Spleen (tissue), 11 donors: ENCODE measurements around the gene OSBPL8. TPM values are rescaled to one million over a fixed set of nuclear protein-coding genes. Genes with fewer than 3 reads are reported as not detected.
"Not testable (repeated sequence)": the region's sequence is repeated elsewhere in the genome, so short reads cannot be mapped to it uniquely, and the experiment has no call there.

Experiments
- DNase-seq: peaks from one replicate; pipeline ENCODE4 v3.0.0-alpha.2; 2020
- H3K27ac ChIP-seq, 8 donors: fragments of 200-600 bp; sonication (generic) in 7 of 8; 1 replicate in 4 of 8; 2 replicates in 4 of 8; pipeline versions ENCODE4 v1.5.0 to v1.8.0; 2016 to 2021; ENCODE audit warnings: inconsistent platforms in 4 of 8, mild to moderate bottlenecking in 4 of 8, moderate library complexity in 1 of 8
- H3K27me3 ChIP-seq, 7 donors: fragments of 200-600 bp; sonication (generic) in 6 of 7; replicated peaks in 1 of 7; 1 replicate in 4 of 7; 2 replicates in 3 of 7; pipeline versions ENCODE4 v1.5.0 to v1.8.0; 2016 to 2021; ENCODE audit warnings: inconsistent platforms in 3 of 7, mild to moderate bottlenecking in 1 of 7
- H3K36me3 ChIP-seq, 6 donors: fragments of 200-600 bp; sonication (generic) in 5 of 6; 1 replicate in 4 of 6; 2 replicates in 2 of 6; pipeline versions ENCODE4 v1.5.0 to v1.8.0; 2016 to 2021; ENCODE audit warnings: inconsistent platforms in 2 of 6
- H3K4me1 ChIP-seq, 6 donors: fragments of 200-600 bp; sonication (generic) in 5 of 6; 1 replicate in 3 of 6; 2 replicates in 3 of 6; pipeline versions ENCODE4 v1.5.0 to v1.8.0; 2016 to 2021; ENCODE audit warnings: inconsistent platforms in 3 of 6
- H3K4me3 ChIP-seq, 8 donors: fragments of 200-600 bp; sonication (generic) in 7 of 8; 1 replicate in 4 of 8; 2 replicates in 4 of 8; pipeline versions ENCODE4 v1.5.0 to v1.8.0; 2016 to 2021; ENCODE audit warnings: inconsistent platforms in 4 of 8, mild to moderate bottlenecking in 4 of 8, moderate library complexity in 2 of 8
- H3K9me3 ChIP-seq, 8 donors: fragments of 200-600 bp; sonication (generic) in 7 of 8; 1 replicate in 4 of 8; 2 replicates in 4 of 8; pipeline versions ENCODE4 v1.5.0 to v1.8.0; 2016 to 2021; ENCODE audit warnings: inconsistent platforms in 4 of 8
- POLR2A ChIP-seq, 3 donors: fragments of 450-650 bp; IDR thresholded peaks; one replicate each; pipeline ENCODE4 v1.5.1; 2017; ENCODE audit warnings: antibody characterized with exemption in 3 of 3, mild to moderate bottlenecking in 1 of 3
- POLR2AphosphoS5 ChIP-seq, 3 donors: sonication (generic); formaldehyde crosslinking; IDR thresholded peaks; one replicate each; pipeline ENCODE4 v1.5.1; 2017; ENCODE audit warnings: antibody characterized with exemption in 3 of 3
- WGBS, 5 donors: extraction: QIAGEN DNeasy Blood & Tissue Kit in 3 of 5; methylation state at CpG; one replicate each; pipeline versions ENCODE4 v1.1.5 to v1.1.7; 2013 to 2018; 5-methylcytosine and 5-hydroxymethylcytosine counted together
- intact Hi-C: fragments of 100-400 bp; cut with DNase I; formaldehyde crosslinking; loops from one replicate; pipeline ENCODE4 v1.15.0; 2023; ENCODE audit warnings: low total_unique reads
- polyA plus RNA-seq, 3 donors: library from polyadenylated mRNA; stranded (reverse); fragments of 200-250 nt; gene quantifications; one replicate each; pipeline ENCODE4 v1.2.1, GENCODE V29; 2013
- total RNA-seq, 7 donors: library from RNA; depleted of rRNA in 3 of 7; stranded (reverse); fragments of >200 nt in 3 of 7; fragmentation: NEBNext Ultra II Directional in 4 of 7; extraction: Animal tissue kit (Norgen Biotek cat#: 25700) in 4 of 7; gene quantifications; one replicate each; pipeline versions ENCODE4 v1.1.0 to v1.2.1, GENCODE V29; 2016 to 2021
- TF ChIP-seq, protein P1 (sequence below), 11 experiments: fragments of 200-600 bp in 7 of 11; fragments of 450-650 bp in 4 of 11; sonication (generic) in 4 of 11; IDR thresholded peaks in 8 of 11; conservative IDR thresholded peaks in 3 of 11; 1 replicate in 7 of 11; 2 replicates in 4 of 11; pipeline versions ENCODE4 v1.4.0 to v1.8.0; 2016 to 2021; ENCODE audit warnings: antibody characterized with exemption in 11 of 11, inconsistent platforms in 4 of 11, mild to moderate bottlenecking in 1 of 11
- donor health status: healthy with polysubstance abuse.
- donor health status: DM: no; HTN: no; CAD: no; lungs with moderate emphysema.
- donor health status: DM: no; HTN: no; CAD: no.
- donor health status: Bipolar disorder and iron deficiency.
- donor health status: healthy.
- donor health status: DM: no; HTN: no; CAD: no.
- donor health status: DM: yes; HTN: yes; CAD: no.

The OSBPL8 gene
- total and polyA plus RNA-seq, 10 donors: 10.7 to 127 (median 109) TPM

DNA sequence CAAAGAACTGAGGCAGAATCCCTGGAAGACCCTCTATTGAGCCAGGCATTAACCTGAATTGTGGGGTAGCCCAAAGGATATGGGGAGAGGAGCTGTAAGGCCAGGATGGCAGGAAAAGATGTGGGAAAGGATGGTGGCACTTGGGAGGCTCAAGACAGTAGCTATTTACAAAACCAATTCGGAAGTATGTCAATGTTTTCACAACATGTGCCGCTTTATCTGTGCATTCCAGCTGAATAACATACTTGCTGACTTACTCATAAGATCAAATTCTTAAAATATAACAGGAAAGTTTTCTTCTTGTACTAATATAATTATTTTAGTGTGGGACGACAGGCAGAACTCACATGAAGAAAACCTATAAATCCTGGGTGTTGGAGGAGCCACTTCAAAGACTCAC is 222.0 kb downstream of the OSBPL8 start:
- TF ChIP-seq POLR2A (IDR thresholded peaks at IDR 0.05) (no peak), POLR2AphosphoS5 (IDR thresholded peaks at IDR 0.05) (no peak)
- TF ChIP-seq, protein P1, sequence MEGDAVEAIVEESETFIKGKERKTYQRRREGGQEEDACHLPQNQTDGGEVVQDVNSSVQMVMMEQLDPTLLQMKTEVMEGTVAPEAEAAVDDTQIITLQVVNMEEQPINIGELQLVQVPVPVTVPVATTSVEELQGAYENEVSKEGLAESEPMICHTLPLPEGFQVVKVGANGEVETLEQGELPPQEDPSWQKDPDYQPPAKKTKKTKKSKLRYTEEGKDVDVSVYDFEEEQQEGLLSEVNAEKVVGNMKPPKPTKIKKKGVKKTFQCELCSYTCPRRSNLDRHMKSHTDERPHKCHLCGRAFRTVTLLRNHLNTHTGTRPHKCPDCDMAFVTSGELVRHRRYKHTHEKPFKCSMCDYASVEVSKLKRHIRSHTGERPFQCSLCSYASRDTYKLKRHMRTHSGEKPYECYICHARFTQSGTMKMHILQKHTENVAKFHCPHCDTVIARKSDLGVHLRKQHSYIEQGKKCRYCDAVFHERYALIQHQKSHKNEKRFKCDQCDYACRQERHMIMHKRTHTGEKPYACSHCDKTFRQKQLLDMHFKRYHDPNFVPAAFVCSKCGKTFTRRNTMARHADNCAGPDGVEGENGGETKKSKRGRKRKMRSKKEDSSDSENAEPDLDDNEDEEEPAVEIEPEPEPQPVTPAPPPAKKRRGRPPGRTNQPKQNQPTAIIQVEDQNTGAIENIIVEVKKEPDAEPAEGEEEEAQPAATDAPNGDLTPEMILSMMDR (IDR thresholded peaks at IDR 0.05 in 8 of 11, conservative IDR thresholded peaks at IDR 0.05 in 3 of 11): no peak
- H3K9me3 ChIP-seq: no peaks in the 10 kb centered on the region
- WGBS, 5 donors: 91 to 95% (median 93%) methylated on average over 3 of the region's 3 CpGs
- no peaks in the 10 kb centered on the region for H3K27me3 ChIP-seq
- no peak overlapping the region for H3K4me3 ChIP-seq
- DNase-seq: no peak
- no peaks in the 10 kb centered on the region for H3K36me3 ChIP-seq
- H3K27ac ChIP-seq: no peak overlapping the region
- H3K4me1 ChIP-seq: no peaks in the 10 kb centered on the region
- intact Hi-C loops: no loop called here

DNA sequence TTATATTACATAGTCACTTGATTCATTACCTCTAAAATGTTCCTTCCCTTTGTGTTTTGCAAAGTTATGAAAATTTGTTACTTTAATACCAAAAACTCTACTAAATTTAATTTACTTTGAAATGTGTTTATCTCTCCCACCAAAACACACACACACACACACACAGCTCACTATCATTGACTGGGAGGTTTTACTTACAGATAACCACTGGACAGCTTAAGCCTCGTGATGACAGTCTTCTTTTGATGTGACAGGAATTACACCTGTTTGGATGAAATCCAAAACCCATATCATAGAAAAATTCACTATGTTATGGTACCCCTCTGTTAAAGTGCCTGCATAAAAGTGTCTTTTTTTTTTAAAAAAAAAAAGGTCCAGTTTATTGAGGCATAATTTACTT is 227.0 kb downstream of the OSBPL8 start:
- 43 to 59% (median 49%) methylated on average over 1 of the region's 1 CpG for WGBS, 5 donors
- no peak overlapping the region for H3K4me3 ChIP-seq
- intact Hi-C loops: no loop called here

DNA sequence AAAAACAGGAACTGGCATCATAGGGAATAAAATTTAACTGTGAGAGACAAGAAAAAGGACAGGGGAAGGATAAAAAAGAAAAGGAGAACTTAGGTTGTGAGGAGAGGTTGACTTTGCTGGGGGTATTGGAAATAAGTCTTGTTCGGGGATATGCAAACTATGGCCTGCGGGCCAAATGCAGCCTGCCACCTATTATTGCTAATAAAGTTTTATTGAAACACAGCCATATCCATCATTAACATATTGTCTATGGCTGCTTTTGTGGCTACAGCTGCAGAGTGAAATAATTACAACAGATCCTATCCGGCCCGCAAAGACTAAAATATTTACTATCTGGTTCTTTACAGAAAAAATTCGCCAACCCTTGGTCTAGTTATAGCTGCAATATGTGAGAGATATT is 230.0 kb downstream of the OSBPL8 start:
- Histone ChIP-seq H3K36me3 (no peaks in the 10 kb centered on the region), H3K27me3 (no peaks in the 10 kb centered on the region), H3K4me1 (no peaks in the 10 kb centered on the region), H3K27ac (no peak overlapping the region), H3K9me3 (no peaks in the 10 kb centered on the region), H3K4me3 (no peak overlapping the region)
- WGBS, 5 donors: 89 to 98% (median 93%) methylated on average over 5 of the region's 5 CpGs
- intact Hi-C loops: no loop called here
- no peak for DNase-seq
- TF ChIP-seq POLR2AphosphoS5 (IDR thresholded peaks at IDR 0.05) (no peak), POLR2A (IDR thresholded peaks at IDR 0.05) (no peak)
- TF ChIP-seq, protein P1 (IDR thresholded peaks at IDR 0.05 in 8 of 11, conservative IDR thresholded peaks at IDR 0.05 in 3 of 11): no peak

More for the DNA sequence above, 227.0 kb downstream of the OSBPL8 start:
- Histone ChIP-seq H3K36me3 (no peaks in the 10 kb centered on the region), H3K9me3 (no peaks in the 10 kb centered on the region), H3K27me3 (no peaks in the 10 kb centered on the region), H3K27ac (no peak overlapping the region), H3K4me1 (no peaks in the 10 kb centered on the region)
- no peak for DNase-seq
- TF ChIP-seq POLR2A (IDR thresholded peaks at IDR 0.05): no peak

DNA sequence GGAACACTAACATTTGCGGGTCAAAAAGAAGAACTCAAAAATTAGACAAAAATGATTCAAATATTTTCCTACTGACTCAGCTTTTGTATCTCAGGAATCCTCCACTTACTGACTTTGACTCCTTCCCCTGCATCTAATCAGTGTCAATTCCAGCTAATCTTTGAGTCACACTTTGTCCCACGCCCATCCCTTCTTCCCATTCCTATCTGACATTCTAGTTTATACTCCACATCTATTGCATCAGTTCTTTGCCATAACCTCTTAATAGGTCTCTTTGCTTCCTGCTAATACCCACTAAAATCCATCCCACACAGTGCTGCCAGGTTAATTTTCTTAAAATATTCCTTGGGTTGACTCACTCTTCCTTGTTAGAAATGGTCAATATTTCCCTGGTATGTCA is 230.4 kb downstream of the OSBPL8 start:
- intact Hi-C loops: no loop called here
- no peak overlapping the region for H3K4me3 ChIP-seq
- TF ChIP-seq POLR2AphosphoS5 (IDR thresholded peaks at IDR 0.05): no peak
- no peak for TF ChIP-seq POLR2A (IDR thresholded peaks at IDR 0.05)
- TF ChIP-seq, protein P1 (IDR thresholded peaks at IDR 0.05 in 8 of 11, conservative IDR thresholded peaks at IDR 0.05 in 3 of 11): no peak
- WGBS, 5 donors: 75 to 96% (median 88%) methylated on average over 2 of the region's 2 CpGs
- no peaks in the 10 kb centered on the region for H3K9me3 ChIP-seq
- no peaks in the 10 kb centered on the region for H3K27me3 ChIP-seq
- H3K4me1 ChIP-seq: no peaks in the 10 kb centered on the region
- no peaks in the 10 kb centered on the region for H3K36me3 ChIP-seq
- no peak overlapping the region for H3K27ac ChIP-seq
- no peak for DNase-seq

DNA sequence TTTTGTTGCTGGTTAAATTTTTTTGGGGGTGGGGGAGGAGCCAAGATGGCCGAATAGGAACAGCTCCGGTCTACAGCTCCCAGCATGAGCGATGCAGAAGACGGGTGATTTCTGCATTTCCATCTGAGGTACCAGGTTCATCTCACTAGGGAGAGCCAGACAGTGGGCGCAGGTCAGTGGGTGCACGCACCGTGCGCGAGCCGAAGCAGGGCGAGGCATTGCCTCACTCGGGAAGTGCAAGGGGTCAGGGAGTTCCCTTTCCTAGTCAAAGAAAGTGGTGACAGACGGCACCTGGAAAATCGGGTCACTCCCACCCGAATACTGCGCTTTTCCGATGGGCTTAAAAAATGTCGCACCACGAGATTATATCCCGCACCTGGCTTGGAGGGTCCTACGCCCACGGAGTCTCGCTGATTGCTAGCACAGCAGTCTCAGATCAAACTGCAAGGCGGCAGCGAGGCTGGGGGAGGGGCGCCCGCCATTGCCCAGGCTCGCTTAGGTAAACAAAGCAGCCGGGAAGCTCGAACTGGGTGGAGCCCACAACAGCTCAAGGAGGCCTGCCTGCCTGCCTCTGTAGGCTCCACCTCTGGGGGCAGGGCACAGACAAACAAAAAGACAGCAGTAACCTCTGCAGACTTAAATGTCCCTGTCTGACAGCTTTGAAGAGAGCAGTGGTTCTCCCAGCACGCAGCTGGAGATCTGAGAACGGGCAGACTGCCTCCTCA is 239.8 kb downstream of the OSBPL8 start:
- H3K4me1 ChIP-seq, H3K27ac ChIP-seq, H3K4me3 ChIP-seq, H3K36me3 ChIP-seq, DNase-seq, H3K9me3 ChIP-seq, intact Hi-C loops, H3K27me3 ChIP-seq: not testable (repeated sequence)
- WGBS, 5 donors: 78 to 89% (median 82%) methylated on average over 27 to 30 of the region's 32 CpGs
